ENCODE measurements around the gene ARRB2.

Gene ARRB2

GRCh38 chr17:4715063-4715744, 4.8 kb downstream of the ARRB2 start:
- H3K27me3 ChIP-seq, result no peaks in the 10 kb centered on the region
- no peak for TF ChIP-seq CTCF (IDR thresholded peaks at IDR 0.05; ENCODE audit: low read depth, low read length)
- H3K9me3 ChIP-seq, result no peaks in the 10 kb centered on the region
- no peak overlapping the region for H3K4me3 ChIP-seq (ENCODE audit: low read depth, low read length)
- no peak for DNase-seq
- no peaks in the 10 kb centered on the region for H3K36me3 ChIP-seq
- H3K4me1 ChIP-seq, result no peaks in the 10 kb centered on the region

- H3K4me3 ChIP-seq (ENCODE audit: low read depth, low read length), result no peak overlapping the region
- no peaks in the 10 kb centered on the region for H3K36me3 ChIP-seq
- no peak for DNase-seq
- no peaks in the 10 kb centered on the region for H3K4me1 ChIP-seq
- H3K27me3 ChIP-seq, result no peaks in the 10 kb centered on the region
- no peaks in the 10 kb centered on the region for H3K9me3 ChIP-seq
- TF ChIP-seq CTCF (IDR thresholded peaks at IDR 0.05; ENCODE audit: low read depth, low read length), result no peak
These were observed 5.6 kb downstream of the ARRB2 start for GRCh38 chr17:4716081-4716480.

- Histone ChIP-seq H3K36me3 (no peaks in the 10 kb centered on the region), H3K4me1 (no peaks in the 10 kb centered on the region), H3K4me3 (ENCODE audit: low read depth, low read length) (no peak overlapping the region), H3K27me3 (no peaks in the 10 kb centered on the region), H3K9me3 (no peaks in the 10 kb centered on the region)
- DNase-seq, result no peak
- no peak for TF ChIP-seq CTCF (IDR thresholded peaks at IDR 0.05; ENCODE audit: low read depth, low read length)
These were observed 7.4 kb downstream of the ARRB2 start for GRCh38 chr17:4717791-4718190.

- Histone ChIP-seq H3K4me3 (ENCODE audit: low read depth, low read length) (no peak overlapping the region), H3K4me1 (no peaks in the 10 kb centered on the region), H3K27me3 (no peaks in the 10 kb centered on the region), H3K9me3 (no peaks in the 10 kb centered on the region), H3K36me3 (no peaks in the 10 kb centered on the region)
- no peak for DNase-seq
- no peak for TF ChIP-seq CTCF (IDR thresholded peaks at IDR 0.05; ENCODE audit: low read depth, low read length)
These were observed 7.8 kb downstream of the ARRB2 start for GRCh38 chr17:4718276-4718675.

GRCh38 chr17:4719146-4719545, 8.7 kb downstream of the ARRB2 start:
- DNase-seq, result no peak

More at GRCh38 chr17:4719146-4719545, 8.7 kb downstream of the ARRB2 start:
- H3K4me3 ChIP-seq (ENCODE audit: low read depth, low read length), result no peak overlapping the region
- H3K36me3 ChIP-seq, result no peaks in the 10 kb centered on the region
- no peaks in the 10 kb centered on the region for H3K27me3 ChIP-seq
- no peaks in the 10 kb centered on the region for H3K4me1 ChIP-seq
- TF ChIP-seq CTCF (IDR thresholded peaks at IDR 0.05; ENCODE audit: low read depth, low read length), result no peak
- no peaks in the 10 kb centered on the region for H3K9me3 ChIP-seq
